DMS153 (cell line): ENCODE results near the gene CFAP77.
"Not testable (repeated sequence)": the region's sequence is repeated elsewhere in the genome, so short reads cannot be mapped to it uniquely, and the experiment has no call there.

ENCODE experiments used
- DNase-seq: peaks from one replicate; lab custom pipeline; 2025; lab: John Stamatoyannopoulos, UW

Gene CFAP77

GRCh38 chr9:132547976-132548730, 138.1 kb downstream of the CFAP77 start:
- no peak for DNase-seq

- no peak for DNase-seq
These were observed 139.0 kb downstream of the CFAP77 start for GRCh38 chr9:132548751-132549640.

- DNase-seq, result no peak
These were observed 141.5 kb downstream of the CFAP77 start for GRCh38 chr9:132551556-132551955.

- no peak for DNase-seq
These were observed 142.0 kb downstream of the CFAP77 start for GRCh38 chr9:132552041-132552440.

GRCh38 chr9:132554755-132555154, 144.7 kb downstream of the CFAP77 start:
- no peak for DNase-seq

GRCh38 chr9:132555528-132555927, 145.5 kb downstream of the CFAP77 start:
- no peak for DNase-seq

- no peak for DNase-seq
These were observed 146.2 kb downstream of the CFAP77 start for GRCh38 chr9:132556235-132556634.

- no peak for DNase-seq
These were observed 146.7 kb downstream of the CFAP77 start for GRCh38 chr9:132556714-132557113.

- DNase-seq, result no peak
These were observed 147.1 kb downstream of the CFAP77 start for GRCh38 chr9:132557159-132557558.

- DNase-seq, result no peak
These were observed 149.7 kb downstream of the CFAP77 start for GRCh38 chr9:132559711-132560110.

GRCh38 chr9:132560616-132561202, 150.7 kb downstream of the CFAP77 start:
- no peak for DNase-seq

GRCh38 chr9:132562306-132562573, 152.2 kb downstream of the CFAP77 start:
- DNase-seq, result no peak

- DNase-seq, result no peak
These were observed 154.5 kb downstream of the CFAP77 start for GRCh38 chr9:132564526-132564925.

GRCh38 chr9:132568787-132569186, 158.8 kb downstream of the CFAP77 start:
- not testable (repeated sequence) for DNase-seq

GRCh38 chr9:132571806-132572600, 162.0 kb downstream of the CFAP77 start:
- no peak for DNase-seq

- DNase-seq, result no peak
These were observed 162.9 kb downstream of the CFAP77 start for GRCh38 chr9:132572921-132573320.

GRCh38 chr9:132575005-132575609, 165.1 kb downstream of the CFAP77 start:
- peak; percentile 53 for DNase-seq

GRCh38 chr9:132575811-132576210, 165.8 kb downstream of the CFAP77 start:
- no peak for DNase-seq

- no peak for DNase-seq
These were observed 167.1 kb downstream of the CFAP77 start for GRCh38 chr9:132577119-132577518.

GRCh38 chr9:132578367-132578932, 168.4 kb downstream of the CFAP77 start:
- DNase-seq, result no peak

GRCh38 chr9:132579427-132579798, 169.4 kb downstream of the CFAP77 start:
- DNase-seq, result no peak
